ENCODE results near the gene FAM83B.
"Not testable (repeated sequence)": the region's sequence is repeated elsewhere in the genome, so short reads cannot be mapped to it uniquely, and the experiment has no call there.

Gene FAM83B

GRCh38 chr6:54899442-54899841, 52.9 kb downstream of the FAM83B start:
- DNase-seq (ENCODE audit: low spot score), result no peak

- no peak for DNase-seq (ENCODE audit: low spot score)
Observed at GRCh38 chr6:54899986-54900385, 53.4 kb downstream of the FAM83B start.

DNA sequence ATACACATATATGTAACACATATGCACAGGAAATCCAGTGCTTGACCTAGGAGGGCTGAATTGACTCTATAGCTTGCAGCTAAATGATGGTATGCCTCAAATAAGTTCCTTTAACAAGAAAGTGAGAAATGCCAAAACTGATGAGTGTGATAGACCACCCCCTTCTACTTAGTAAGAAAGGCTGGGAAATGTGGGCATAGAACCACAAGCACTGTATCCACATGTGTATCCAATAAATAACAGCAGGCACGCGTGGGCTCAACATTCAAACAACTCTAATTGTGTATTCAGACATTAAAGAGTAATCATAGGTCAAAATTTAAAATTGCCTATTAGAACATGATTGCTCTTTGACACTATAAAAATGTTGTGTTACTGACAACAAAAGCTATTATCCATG, 54.1 kb downstream of the FAM83B start:
- DNase-seq (ENCODE audit: low spot score), result no peak

DNA sequence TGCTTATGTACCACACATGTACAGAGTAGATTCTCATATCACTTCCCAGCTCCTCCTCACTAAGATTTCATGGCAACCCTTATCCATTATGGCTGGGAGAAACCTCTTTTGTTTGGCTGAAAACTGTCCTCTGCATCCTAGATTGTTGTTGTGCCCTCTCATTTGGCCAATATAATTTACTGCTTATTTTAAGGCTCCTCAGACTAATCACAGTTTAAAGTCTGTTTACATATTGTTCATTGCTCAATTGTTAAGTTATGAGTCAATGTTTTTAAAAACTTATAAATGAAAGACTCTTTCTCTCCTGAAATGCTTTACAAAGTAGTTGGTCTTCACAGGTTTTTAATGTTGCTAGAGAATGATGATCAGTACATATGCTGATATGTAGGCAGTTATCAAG, 57.3 kb downstream of the FAM83B start:
- no peak for DNase-seq (ENCODE audit: low spot score)

- DNase-seq (ENCODE audit: low spot score), result no peak
Observed at GRCh38 chr6:54907355-54907754, 60.8 kb downstream of the FAM83B start.

- DNase-seq (ENCODE audit: low spot score), result no peak
Observed at GRCh38 chr6:54909184-54909583, 62.6 kb downstream of the FAM83B start.

DNA sequence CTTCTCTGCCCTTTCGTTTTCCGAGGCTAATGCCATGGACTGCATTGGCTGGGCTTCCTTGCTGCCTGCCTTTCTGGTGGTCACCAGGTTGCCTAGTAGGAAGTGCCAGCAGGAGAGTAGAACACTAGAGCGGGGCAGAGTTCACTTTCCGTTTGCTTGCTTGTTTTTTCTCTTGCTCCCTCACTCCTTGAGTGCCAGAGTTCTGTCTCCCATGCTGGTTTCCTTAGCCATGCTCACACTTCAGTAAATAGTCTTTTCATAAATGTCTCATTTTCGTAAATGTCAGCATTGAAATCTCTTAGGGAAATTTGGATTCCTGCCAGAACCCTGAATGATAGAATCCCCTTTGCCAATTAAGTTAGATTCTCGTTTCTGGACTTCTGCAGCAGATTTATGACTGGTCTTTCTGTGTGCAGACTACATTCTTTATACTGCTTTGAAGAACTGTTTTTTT, 63.9 kb downstream of the FAM83B start:
- DNase-seq (ENCODE audit: low spot score), result peak; percentile 14

GRCh38 chr6:54910921-54911320, 64.3 kb downstream of the FAM83B start:
- no peak for DNase-seq (ENCODE audit: low spot score)

GRCh38 chr6:54913211-54913610, 66.6 kb downstream of the FAM83B start:
- DNase-seq (ENCODE audit: low spot score), result no peak

- DNase-seq (ENCODE audit: low spot score), result no peak
Observed at GRCh38 chr6:54916858-54917257, 70.3 kb downstream of the FAM83B start.

GRCh38 chr6:54920628-54921027, 74.1 kb downstream of the FAM83B start:
- no peak for DNase-seq (ENCODE audit: low spot score)

DNA sequence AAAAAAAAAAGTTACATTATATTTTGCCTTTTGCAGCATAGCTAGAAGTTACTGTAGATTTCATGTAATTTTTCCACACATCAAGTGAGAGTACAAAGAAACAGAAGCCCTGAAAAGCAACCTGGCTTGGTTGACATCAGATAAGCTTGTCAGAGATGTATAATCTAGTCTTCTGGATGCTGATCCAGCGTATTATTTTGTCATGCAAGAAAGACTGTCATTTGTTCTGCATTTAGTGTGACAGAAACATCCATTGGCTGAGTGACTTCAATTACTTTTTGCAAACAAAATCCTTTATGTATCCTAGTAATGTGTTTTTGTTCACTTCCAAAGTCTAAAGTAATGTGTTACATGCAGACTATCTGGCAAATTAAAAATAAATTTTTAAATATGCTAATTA, 75.3 kb downstream of the FAM83B start:
- no peak for DNase-seq (ENCODE audit: low spot score)

DNA sequence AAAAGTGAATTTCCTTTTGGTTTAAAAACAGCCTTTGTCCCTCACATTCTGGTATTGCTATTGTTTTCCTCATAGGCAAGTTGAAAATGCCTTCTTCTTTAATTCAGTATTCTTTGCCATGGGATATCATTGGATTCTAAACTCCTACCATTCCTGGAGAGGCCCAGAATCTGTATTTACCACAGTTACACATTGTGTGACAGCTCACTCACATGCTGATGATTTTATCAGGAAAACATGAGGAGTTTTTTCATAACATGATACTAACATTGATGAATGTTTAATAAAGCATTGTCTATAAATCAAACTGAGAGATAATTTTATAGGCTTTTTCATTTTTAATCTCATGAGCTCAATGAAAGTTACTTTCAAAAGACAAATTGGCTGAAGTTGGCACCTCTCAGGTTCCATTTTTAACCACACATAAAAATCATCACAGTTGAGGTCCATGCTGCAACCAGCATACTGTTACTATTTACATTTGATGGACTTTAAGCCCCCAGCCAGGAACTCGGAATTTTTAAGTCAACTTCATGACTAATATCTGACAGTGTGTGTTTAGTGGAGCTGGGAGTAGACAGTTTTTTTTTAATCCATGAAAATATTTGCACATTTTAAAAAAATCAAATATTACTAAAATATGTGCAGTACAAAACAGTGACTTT, 82.8 kb downstream of the FAM83B start:
- no peak for DNase-seq (ENCODE audit: low spot score)

GRCh38 chr6:54932622-54933021, 86.1 kb downstream of the FAM83B start:
- no peak for DNase-seq (ENCODE audit: low spot score)

- no peak for DNase-seq (ENCODE audit: low spot score)
Observed at GRCh38 chr6:54935739-54936138, 89.2 kb downstream of the FAM83B start.

GRCh38 chr6:54937371-54937770, 90.8 kb downstream of the FAM83B start:
- DNase-seq (ENCODE audit: low spot score), result no peak

GRCh38 chr6:54957698-54958097, 111.1 kb downstream of the FAM83B start:
- DNase-seq (ENCODE audit: low spot score), result no peak

- DNase-seq (ENCODE audit: low spot score), result peak; percentile 4
Observed at GRCh38 chr6:54958446-54958845, 111.9 kb downstream of the FAM83B start.

DNA sequence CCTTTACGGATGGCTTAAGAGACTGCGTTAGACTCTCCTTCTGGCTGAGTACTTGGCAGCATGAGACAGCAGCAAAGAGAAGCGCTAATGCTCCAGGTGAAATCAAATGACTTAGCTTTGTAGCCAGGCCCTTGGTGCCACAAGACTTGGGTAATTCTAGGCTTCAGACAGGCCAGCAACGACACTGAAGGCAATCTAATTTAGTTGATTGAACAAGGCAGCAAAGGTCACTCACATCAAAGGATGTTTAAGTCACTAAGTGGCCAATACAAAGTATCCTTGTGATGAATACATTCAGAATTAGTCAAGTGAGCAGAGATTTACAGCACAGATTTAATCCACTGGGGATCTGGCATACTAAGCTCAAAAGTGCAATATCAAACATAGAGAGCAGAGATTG, 113.2 kb downstream of the FAM83B start:
- no peak for DNase-seq (ENCODE audit: low spot score)

GRCh38 chr6:54961372-54961771, 114.8 kb downstream of the FAM83B start:
- DNase-seq (ENCODE audit: low spot score), result not testable (repeated sequence)

DNA sequence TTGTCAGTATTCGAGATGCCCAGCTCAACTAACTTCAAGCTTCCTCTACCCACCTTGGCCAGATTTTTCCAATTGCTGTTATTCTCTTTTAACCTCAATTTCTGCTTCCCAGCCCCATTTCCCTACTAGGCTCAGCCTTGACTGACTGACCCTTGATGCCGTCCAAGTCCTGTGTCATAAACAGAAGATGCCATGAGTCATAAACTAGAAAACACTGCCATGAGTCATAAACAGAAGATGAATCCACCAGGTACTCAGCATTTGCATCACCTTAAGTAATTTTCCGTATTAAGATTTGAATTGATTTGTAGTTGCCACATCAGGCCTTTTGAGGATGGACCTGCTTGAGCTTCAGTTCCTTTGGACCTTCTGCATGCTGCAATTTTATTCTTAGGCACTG, 123.8 kb downstream of the FAM83B start:
- no peak for DNase-seq (ENCODE audit: low spot score)

GRCh38 chr6:54971825-54972224, 125.3 kb downstream of the FAM83B start:
- no peak for DNase-seq (ENCODE audit: low spot score)

DNA sequence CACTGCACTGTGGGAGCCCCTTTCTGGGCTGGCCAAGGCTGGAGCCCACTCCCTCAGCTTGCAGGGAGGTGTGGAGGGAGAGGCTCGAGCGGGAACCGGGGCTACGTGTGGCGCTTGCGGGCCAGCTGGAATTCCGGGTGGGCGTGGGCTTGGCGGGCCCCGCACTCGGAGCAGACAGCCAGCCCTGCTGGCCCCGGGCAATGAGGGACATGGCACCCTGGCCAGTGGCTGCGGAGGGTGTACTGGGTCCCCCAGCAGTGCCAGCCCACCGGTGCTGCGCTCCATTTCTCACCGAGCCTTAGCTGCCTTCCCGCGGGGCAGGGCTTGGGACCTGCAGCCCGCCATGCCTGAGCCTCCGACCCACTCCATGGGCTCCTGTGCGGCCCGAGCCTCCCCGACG, 132.6 kb downstream of the FAM83B start:
- DNase-seq (ENCODE audit: low spot score), result not testable (repeated sequence)

GRCh38 chr6:54980511-54981275, 134.1 kb downstream of the FAM83B start:
- DNase-seq (ENCODE audit: low spot score), result no peak
